NCI-H1048 (cell line): Measurements from ENCODE around the gene NUP85.
A peak's percentile ranks its signal among the peaks of the same experiment; 100 is the strongest.
"Not testable (repeated sequence)": the region's sequence is repeated elsewhere in the genome, so short reads cannot be mapped to it uniquely, and the experiment has no call there.

ENCODE experiments used
- DNase-seq: peaks from one replicate; lab custom pipeline; 2025; lab: John Stamatoyannopoulos, UW

The NUP85 gene

GRCh38 chr17:75269844-75270217 lies 64.4 kb downstream of the NUP85 start:
- DNase-seq = no peak

DNA sequence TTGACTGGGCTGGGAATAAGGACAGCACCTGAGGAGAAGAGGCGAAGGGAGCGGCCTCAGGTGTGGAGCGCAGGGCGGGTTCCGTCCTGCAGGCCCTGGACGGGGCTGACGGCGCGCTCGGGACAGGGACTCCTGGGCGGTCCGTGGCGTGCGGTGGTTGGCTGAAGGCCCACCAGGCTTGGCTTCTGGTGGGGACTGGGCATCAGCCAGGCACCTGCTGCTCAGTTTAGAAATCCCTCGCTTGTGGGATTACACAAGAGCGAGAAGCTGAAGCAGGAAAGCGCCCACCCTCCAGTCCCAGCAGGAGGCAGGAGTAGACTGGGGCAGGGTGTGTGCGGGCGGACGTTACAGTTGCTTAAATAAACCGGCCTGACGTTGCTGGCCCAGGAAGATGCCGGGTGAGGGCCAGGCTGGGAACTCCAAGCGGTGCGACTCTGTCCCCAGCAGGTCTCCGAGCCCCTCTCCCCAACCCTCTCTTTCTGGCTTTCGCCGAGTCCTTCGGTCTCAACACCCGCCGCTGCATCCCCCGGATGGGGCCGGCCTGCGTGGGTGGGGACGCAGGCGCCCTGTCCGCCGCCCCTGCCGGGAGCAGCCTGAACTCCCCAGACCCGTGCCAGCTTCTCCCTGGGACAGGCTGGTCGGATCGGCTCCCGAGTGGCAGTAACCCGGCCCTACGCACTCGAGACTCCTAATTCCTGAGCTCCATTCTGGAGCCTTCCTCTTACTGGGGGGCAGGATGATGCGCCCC lies 64.9 kb downstream of the NUP85 start:
- no peak for DNase-seq

GRCh38 chr17:75270966-75271232 lies 65.4 kb downstream of the NUP85 start, which contains the start of gene MIF4GD:
Gene MIF4GD, minus strand, starts transcription at chr17:75271231. Its CDS starts 1,036 bp downstream, at chr17:75270195.
- peak; percentile 63 for DNase-seq

DNA sequence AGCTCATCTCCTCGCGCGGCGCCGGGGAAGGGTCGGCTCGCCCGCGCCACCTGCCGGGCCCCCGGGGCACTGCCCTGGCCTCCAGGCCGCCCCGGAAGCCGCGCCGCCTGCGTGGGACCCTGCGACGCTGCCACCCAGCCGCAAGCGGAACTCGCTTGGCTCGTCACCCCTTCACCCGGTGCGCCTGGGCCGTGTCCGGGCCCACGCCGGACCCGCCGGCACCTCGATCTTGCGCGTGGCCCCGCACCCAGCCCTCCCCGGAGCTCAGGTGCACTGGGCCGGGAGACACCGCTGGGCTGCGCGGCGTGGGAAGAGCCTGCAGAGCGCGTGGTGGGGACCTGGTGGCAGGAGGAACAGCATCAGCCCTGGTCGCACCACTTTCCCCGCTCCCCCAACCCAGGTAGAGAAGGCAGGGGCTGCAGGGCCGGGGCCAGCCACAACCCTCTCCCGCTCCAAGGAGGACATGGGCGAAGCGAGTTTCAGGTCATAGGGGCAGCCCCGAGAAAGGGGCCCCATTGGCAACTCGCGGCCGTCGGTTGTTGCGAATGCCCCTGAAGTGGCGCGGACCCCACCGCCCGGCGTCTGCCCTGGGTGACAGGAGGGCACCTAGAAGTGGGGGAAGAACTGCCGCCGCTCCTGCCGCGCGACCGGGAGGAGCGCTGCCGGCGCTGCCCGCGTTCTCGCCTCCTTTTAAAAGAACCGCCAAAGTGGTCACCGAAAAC lies 65.9 kb downstream of the NUP85 start:
- no peak for DNase-seq

GRCh38 chr17:75271955-75272847 lies 66.7 kb downstream of the NUP85 start:
- no peak for DNase-seq

DNA sequence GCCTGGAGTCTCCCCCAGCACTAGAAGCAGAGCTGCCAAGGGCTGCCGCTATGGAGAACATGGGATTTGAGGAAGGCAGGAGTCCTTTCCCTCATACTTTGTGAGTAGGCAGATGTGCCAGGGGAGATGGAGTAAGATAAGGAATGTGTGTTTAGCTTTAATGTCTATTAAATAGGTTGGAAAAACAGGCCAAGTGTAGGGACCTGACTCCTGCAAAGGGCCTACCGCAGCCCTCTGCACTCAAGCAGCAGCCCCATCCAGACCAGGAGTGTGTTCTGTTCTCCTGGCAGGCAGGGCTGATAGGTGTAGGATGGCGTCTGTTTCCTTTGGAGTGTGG lies 67.3 kb downstream of the NUP85 start:
- DNase-seq = no peak

GRCh38 chr17:75273977-75274708 lies 68.7 kb downstream of the NUP85 start:
- DNase-seq = no peak

DNA sequence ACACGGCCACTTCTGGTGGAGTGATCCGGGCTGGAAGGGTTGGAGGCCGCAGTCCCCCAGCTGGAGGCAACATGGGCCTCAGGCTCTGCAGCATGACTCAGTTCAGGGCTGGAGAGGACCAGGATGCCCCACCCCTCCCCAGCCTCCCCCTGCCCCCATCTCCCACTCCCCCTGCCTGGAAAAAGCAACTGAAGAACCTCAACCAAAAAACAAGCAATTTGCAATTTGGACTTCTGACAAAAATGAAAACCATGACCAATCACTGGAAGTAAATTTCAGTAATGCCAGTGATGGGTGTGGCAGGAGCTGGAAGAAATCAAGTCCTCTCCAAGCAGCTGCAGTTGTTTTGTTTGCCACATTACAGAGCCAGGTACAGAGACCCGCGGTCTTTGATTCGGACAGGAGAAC lies 72.2 kb downstream of the NUP85 start:
- DNase-seq = no peak

GRCh38 chr17:75280189-75280588 lies 74.7 kb downstream of the NUP85 start:
- DNase-seq = not testable (repeated sequence)

- no peak for DNase-seq
Measured at GRCh38 chr17:75285123-75285522, 79.6 kb downstream of the NUP85 start.
